Adrenal gland (tissue), 12 donors: ENCODE data around the gene ARSJ. TPM values are rescaled to one million over a fixed set of nuclear protein-coding genes. Genes with fewer than 3 reads are reported as not detected.
"Not testable (repeated sequence)": the region's sequence is repeated elsewhere in the genome, so short reads cannot be mapped to it uniquely, and the experiment has no call there.

Source experiments
- DNase-seq, 7 donors: peaks; one replicate each; pipeline ENCODE4 v3.0.0-alpha.2; 2019 to 2020
- H3K27ac ChIP-seq, 5 donors: fragments of 200-600 bp; sonication (generic) in 4 of 5; 1 replicate in 3 of 5; 2 replicates in 2 of 5; pipeline versions ENCODE4 v1.5.1 to v1.8.0; 2016 to 2020; ENCODE audit warnings: mild to moderate bottlenecking in 1 of 5
- H3K27me3 ChIP-seq: fragments of 200-600 bp; 2 replicates; pipeline ENCODE4 v1.8.0; 2021
- H3K36me3 ChIP-seq, 2 donors: fragments of 200-600 bp; replicated peaks in 1 of 2; 1 replicate in 1 of 2; 2 replicates in 1 of 2; pipeline versions ENCODE4 v1.5.1 to v1.8.0; 2018 to 2022
- H3K4me1 ChIP-seq, 2 donors: fragments of 200-600 bp; replicated peaks in 1 of 2; 1 replicate in 1 of 2; 2 replicates in 1 of 2; pipeline versions ENCODE4 v1.5.1 to v1.8.0; 2018 to 2021
- H3K4me3 ChIP-seq, 4 donors: fragments of 200-600 bp; sonication (generic) in 3 of 4; one replicate each; pipeline ENCODE4 v1.5.1; 2016 to 2018
- H3K9me3 ChIP-seq, 3 donors: fragments of 200-600 bp; sonication (generic) in 1 of 3; replicated peaks in 1 of 3; 1 replicate in 2 of 3; 2 replicates in 1 of 3; pipeline versions ENCODE4 v1.5.1 to v1.8.0; 2016 to 2021
- POLR2A ChIP-seq, 2 donors: fragments of 450-650 bp; IDR thresholded peaks; one replicate each; pipeline ENCODE4 v1.6.1; 2017; ENCODE audit warnings: antibody characterized with exemption in 2 of 2, mild to moderate bottlenecking in 2 of 2, moderate library complexity in 1 of 2
- WGBS, 4 donors: extraction: QIAGEN DNeasy Blood & Tissue Kit in 2 of 4; methylation state at CpG; one replicate each; pipeline versions ENCODE4 v1.1.5 to v1.1.7; 2013 to 2017; 5-methylcytosine and 5-hydroxymethylcytosine counted together
- intact Hi-C, 2 donors: fragments of 100-400 bp; cut with DNase I; formaldehyde crosslinking; loops; one replicate each; pipeline versions ENCODE4 v1.14.1 to v1.15.0; 2022 to 2023
- polyA plus RNA-seq, 3 donors: library from polyadenylated mRNA; stranded (reverse); fragments of 200-250 nt in 2 of 3; fragments of 350-450 nt in 1 of 3; fragmentation: Illumina TruSeq in 1 of 3; extraction: RNeasy Lipid Tissue Mini Kit (QIAGEN cat#74804) in 1 of 3; gene quantifications; one replicate each; pipeline ENCODE4 v1.2.3, GENCODE V29; 2013 to 2014
- total RNA-seq, 9 donors: library from RNA; depleted of rRNA in 4 of 9; stranded (reverse); fragments of >200 nt in 4 of 9; fragments of 120-200 nt in 1 of 9; fragmentation: NEBNext Ultra II Directional in 1 of 9; extraction: Animal tissue kit (Norgen Biotek cat#: 25700) in 1 of 9; gene quantifications; one replicate each; pipeline versions ENCODE4 v1.1.0 to v1.2.4, GENCODE V29; 2013 to 2023
- TF ChIP-seq, protein P1 (sequence below), 6 experiments: fragments of 450-650 bp in 4 of 6; fragments of 200-600 bp in 2 of 6; sonication (generic) in 1 of 6; IDR thresholded peaks; 1 replicate in 5 of 6; 2 replicates in 1 of 6; pipeline versions ENCODE4 v1.5.1 to v1.8.0; 2016 to 2021; ENCODE audit warnings: antibody characterized with exemption in 6 of 6, mild to moderate bottlenecking in 2 of 6, moderate library complexity in 1 of 6
- donor health status: healthy with polysubstance abuse.
- donor health status: Bipolar disorder and iron deficiency.
- donor health status: DM: yes; HTN: yes; CAD: no.
- donor health status: DM: no; HTN: no; CAD: no.
- donor health status: DM: no; HTN: no; CAD: no.
- donor health status: DM: yes; HTN: yes; CAD: no.

ARSJ gene
- total and polyA plus RNA-seq, 12 donors: 0.48 to 6.1 (median 3.0) TPM

DNA sequence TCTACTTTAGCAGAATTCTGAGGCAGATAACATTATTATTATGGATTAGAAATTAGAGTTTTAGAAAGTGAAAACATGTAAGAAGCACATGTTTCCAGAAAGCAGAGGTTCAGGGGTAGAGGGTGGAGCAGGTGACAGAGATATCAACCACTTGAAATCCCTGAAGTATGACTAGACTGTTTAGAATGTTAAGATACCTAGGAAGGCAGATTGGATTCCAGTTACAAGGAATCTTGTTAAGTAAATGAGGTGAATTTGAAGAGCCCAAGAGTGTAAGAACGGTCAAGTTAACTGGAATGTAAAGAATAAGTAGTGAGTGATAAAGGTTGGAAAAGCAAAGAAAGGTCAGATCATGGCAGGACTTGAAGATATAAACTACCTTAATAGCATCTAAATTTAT lies 37.6 kb downstream of the ARSJ start:
- DNase-seq: no peak
- H3K27me3 ChIP-seq: no peaks in the 10 kb centered on the region
- H3K36me3 ChIP-seq: no peaks in the 10 kb centered on the region
- no peaks in the 10 kb centered on the region for H3K9me3 ChIP-seq
- H3K27ac ChIP-seq: no peak overlapping the region
- WGBS, 4 donors: 81 to 94% (median 87%) methylated on average over 1 of the region's 1 CpG
- TF ChIP-seq POLR2A (IDR thresholded peaks at IDR 0.05): no peak
- TF ChIP-seq, protein P1, sequence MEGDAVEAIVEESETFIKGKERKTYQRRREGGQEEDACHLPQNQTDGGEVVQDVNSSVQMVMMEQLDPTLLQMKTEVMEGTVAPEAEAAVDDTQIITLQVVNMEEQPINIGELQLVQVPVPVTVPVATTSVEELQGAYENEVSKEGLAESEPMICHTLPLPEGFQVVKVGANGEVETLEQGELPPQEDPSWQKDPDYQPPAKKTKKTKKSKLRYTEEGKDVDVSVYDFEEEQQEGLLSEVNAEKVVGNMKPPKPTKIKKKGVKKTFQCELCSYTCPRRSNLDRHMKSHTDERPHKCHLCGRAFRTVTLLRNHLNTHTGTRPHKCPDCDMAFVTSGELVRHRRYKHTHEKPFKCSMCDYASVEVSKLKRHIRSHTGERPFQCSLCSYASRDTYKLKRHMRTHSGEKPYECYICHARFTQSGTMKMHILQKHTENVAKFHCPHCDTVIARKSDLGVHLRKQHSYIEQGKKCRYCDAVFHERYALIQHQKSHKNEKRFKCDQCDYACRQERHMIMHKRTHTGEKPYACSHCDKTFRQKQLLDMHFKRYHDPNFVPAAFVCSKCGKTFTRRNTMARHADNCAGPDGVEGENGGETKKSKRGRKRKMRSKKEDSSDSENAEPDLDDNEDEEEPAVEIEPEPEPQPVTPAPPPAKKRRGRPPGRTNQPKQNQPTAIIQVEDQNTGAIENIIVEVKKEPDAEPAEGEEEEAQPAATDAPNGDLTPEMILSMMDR (IDR thresholded peaks at IDR 0.05): no peak
- no peaks in the 10 kb centered on the region for H3K4me1 ChIP-seq
- H3K4me3 ChIP-seq: no peak overlapping the region
- intact Hi-C loops: loop anchor here in 1 of 2 donors (10.0 kb wide), 1 partner anchor 133 kb away; no protein-coding TSS in a partner anchor

DNA sequence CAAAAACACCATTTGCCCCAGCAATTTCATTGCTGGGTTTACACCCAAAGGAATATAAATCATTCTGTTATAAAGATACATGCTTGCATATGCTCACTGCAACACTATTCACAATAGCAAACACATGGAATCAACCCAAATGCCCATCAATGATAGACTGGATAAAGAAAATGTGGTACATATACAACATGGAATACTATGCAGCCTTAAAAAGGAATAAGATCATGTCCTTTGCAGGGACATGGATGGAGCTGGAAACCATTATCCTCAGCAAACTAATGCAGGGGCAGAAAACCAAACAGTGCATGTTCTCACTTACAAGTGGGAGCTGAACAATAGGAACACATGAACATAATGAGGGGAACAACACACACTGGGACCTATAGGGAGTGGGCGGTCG lies 39.3 kb downstream of the ARSJ start:
- not testable (repeated sequence) for H3K4me3 ChIP-seq, H3K4me1 ChIP-seq, DNase-seq, H3K27ac ChIP-seq, H3K36me3 ChIP-seq, H3K9me3 ChIP-seq, H3K27me3 ChIP-seq
- WGBS, 4 donors: 89 to 98% (median 92%) methylated on average over 2 of the region's 2 CpGs
- intact Hi-C loops: loop anchor here in 1 of 2 donors (10.0 kb wide), 1 partner anchor 135 kb away; no protein-coding TSS in a partner anchor

DNA sequence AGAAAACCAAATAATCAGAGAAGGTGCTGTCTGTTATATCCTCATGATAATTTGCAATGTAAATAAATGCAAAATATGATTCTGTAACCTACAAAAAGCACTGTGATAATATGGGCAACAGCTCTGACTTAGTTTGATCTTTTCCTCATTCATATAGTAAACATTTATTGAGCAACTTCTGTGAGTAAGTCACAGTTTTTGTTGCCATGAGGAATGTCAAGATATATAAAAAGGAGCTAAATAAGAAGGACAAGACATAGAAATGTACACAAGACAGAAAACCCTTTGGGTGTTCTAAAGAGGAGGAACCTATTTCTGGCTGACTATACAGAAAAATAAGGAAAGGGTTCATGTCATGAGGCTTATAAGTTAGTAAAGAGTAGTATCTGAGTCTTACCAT lies 44.3 kb downstream of the ARSJ start:
- no peak overlapping the region for H3K4me3 ChIP-seq
- H3K27me3 ChIP-seq: no peaks in the 10 kb centered on the region
- H3K9me3 ChIP-seq: no peaks in the 10 kb centered on the region
- DNase-seq: no peak
- intact Hi-C loops: no loop called here
- TF ChIP-seq POLR2A (IDR thresholded peaks at IDR 0.05): no peak
- TF ChIP-seq, protein P1 (IDR thresholded peaks at IDR 0.05): no peak
- H3K27ac ChIP-seq: no peak overlapping the region
- no peaks in the 10 kb centered on the region for H3K4me1 ChIP-seq
- no peaks in the 10 kb centered on the region for H3K36me3 ChIP-seq

DNA sequence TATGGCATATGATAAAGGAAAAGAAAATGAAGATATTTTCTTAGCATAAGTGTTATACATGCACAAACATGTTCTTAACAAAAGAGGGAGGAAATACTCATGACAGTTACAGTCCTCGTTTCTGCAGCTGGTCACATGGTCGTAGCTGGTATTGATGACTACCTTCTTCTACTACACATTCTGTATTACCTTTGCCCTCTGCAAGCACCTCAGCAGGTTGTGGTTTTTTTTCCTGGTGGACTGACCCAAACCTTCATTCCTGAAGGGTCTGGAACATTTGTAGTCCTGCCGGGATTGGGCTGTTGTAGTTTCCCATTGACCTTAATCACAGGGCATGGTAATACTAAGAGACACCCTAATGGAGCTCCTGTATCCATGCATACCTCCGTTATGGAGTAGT lies 54.7 kb downstream of the ARSJ start:
- intact Hi-C loops, H3K27me3 ChIP-seq, H3K27ac ChIP-seq, H3K36me3 ChIP-seq, DNase-seq, H3K9me3 ChIP-seq, H3K4me3 ChIP-seq, H3K4me1 ChIP-seq: not testable (repeated sequence)
- 82 to 92% (median 91%) methylated on average over 4 of the region's 4 CpGs for WGBS, 4 donors

DNA sequence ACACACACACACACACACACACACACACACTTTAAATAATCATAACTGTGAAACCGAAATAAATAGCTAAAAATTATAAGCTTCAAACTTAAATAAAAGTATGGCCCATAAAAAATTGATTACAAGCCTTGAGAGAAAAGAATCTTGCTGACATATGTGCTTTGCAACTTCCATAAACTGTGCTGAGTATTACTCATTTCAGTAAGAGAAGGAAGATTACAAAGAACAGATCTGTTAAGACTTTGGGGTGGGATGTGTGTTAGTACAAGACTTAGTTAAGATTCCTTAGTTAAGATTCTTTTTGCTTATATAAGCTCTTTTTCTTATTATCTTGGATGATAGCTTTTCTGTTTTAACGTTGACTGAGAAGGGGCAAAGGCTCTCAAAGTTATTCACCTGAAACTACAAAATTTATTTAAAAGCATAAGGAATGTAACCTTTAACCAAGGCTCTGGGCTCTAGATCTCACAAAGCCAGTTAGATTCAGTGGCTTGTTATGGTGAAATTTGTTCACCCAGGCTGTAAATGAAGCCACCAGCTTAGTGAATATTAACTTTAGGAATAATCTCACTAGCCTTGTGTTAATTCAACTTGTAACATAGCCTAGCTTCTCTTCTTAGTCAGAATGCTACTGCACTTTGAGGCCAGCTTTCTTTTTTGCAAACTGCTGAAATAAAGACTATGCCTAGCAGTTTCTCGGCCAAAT lies 58.2 kb downstream of the ARSJ start:
- no peaks in the 10 kb centered on the region for H3K9me3 ChIP-seq
- 78 to 81% (median 79%) methylated on average over 3 of the region's 3 CpGs for WGBS, 4 donors
- no peaks in the 10 kb centered on the region for H3K4me1 ChIP-seq
- intact Hi-C loops: no loop called here
- no peaks in the 10 kb centered on the region for H3K27me3 ChIP-seq
- no peak for TF ChIP-seq POLR2A (IDR thresholded peaks at IDR 0.05)
- TF ChIP-seq, protein P1 (IDR thresholded peaks at IDR 0.05): no peak
- no peak for DNase-seq
- H3K4me3 ChIP-seq: no peak overlapping the region
- no peak overlapping the region for H3K27ac ChIP-seq
- no peaks in the 10 kb centered on the region for H3K36me3 ChIP-seq
